Neural crest cell (in vitro differentiated cells): Measurements from ENCODE around the gene GAS6. TPM values are rescaled to one million over a fixed set of nuclear protein-coding genes. Genes with fewer than 3 reads are reported as not detected.

Experiments
- DNase-seq: peaks from one replicate; pipeline ENCODE4 v3.0.0; 2021; ENCODE audit warnings: low read depth, mixed read lengths, low spot score
- H3K27ac Mint-ChIP-seq: one replicate; pipeline ENCODE4 v1.8.0; 2021; ENCODE audit warnings: mild to moderate bottlenecking, mixed read lengths; ENCODE audit not compliant: unreplicated experiment
- H3K27me3 Mint-ChIP-seq: 2 replicates; pipeline ENCODE4 v1.8.0; 2021; ENCODE audit warnings: low read depth, mild to moderate bottlenecking, mixed read lengths
- H3K36me3 Mint-ChIP-seq: 2 replicates; pipeline ENCODE4 v1.8.0; 2021; ENCODE audit warnings: low read depth, mild to moderate bottlenecking, mixed read lengths
- H3K4me1 Mint-ChIP-seq: 2 replicates; pipeline ENCODE4 v1.8.0; 2021; ENCODE audit warnings: mixed read lengths
- H3K4me3 Mint-ChIP-seq: one replicate; pipeline ENCODE4 v1.8.0; 2021; ENCODE audit warnings: mild to moderate bottlenecking, mixed read lengths
- H3K9me3 Mint-ChIP-seq: 2 replicates; pipeline ENCODE4 v1.8.0; 2021; ENCODE audit warnings: mixed read lengths
- total RNA-seq: library from RNA; stranded (reverse); gene quantifications from 2 replicates; pipeline ENCODE4 v1.2.1, GENCODE V29; 2021
- TF ChIP-seq, protein P1 (sequence below): fragments of 200-600 bp; sonication (generic); conservative IDR thresholded peaks from 2 replicates; pipeline ENCODE4 v1.5.0; 2021; ENCODE audit warnings: antibody characterized with exemption, mild to moderate bottlenecking

The GAS6 gene
- total RNA-seq, 1 donor from 2014 or later, result 9.0 TPM

DNA sequence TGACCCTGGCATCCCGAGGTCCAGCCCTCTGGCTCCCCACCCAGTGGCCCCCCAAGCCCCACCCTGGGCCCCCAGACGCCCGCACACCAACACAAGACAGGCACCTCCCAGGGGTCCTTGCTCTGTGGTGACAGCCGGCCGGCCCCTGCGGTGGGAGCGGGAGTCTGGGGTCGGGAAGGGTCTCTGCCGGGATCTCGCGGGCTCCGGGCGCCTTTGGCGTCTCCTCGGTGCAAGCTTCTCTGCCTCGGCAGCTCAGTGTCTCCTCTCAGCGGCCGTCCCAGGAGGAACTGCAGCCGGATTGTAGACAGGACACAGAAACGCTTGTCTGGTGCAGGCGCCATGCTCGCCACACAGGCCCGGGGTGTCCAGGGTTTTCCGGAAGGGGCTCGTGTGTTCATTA lies 61.1 kb downstream of the GAS6 start:
- H3K27ac Mint-ChIP-seq, result no peak overlapping the region
- peaks cover 6% of the 10 kb centered on the region for H3K4me1 Mint-ChIP-seq
- no peaks in the 10 kb centered on the region for H3K27me3 Mint-ChIP-seq
- H3K9me3 Mint-ChIP-seq, result no peaks in the 10 kb centered on the region
- TF ChIP-seq, protein P1, sequence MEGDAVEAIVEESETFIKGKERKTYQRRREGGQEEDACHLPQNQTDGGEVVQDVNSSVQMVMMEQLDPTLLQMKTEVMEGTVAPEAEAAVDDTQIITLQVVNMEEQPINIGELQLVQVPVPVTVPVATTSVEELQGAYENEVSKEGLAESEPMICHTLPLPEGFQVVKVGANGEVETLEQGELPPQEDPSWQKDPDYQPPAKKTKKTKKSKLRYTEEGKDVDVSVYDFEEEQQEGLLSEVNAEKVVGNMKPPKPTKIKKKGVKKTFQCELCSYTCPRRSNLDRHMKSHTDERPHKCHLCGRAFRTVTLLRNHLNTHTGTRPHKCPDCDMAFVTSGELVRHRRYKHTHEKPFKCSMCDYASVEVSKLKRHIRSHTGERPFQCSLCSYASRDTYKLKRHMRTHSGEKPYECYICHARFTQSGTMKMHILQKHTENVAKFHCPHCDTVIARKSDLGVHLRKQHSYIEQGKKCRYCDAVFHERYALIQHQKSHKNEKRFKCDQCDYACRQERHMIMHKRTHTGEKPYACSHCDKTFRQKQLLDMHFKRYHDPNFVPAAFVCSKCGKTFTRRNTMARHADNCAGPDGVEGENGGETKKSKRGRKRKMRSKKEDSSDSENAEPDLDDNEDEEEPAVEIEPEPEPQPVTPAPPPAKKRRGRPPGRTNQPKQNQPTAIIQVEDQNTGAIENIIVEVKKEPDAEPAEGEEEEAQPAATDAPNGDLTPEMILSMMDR, result no peak
- no peaks in the 10 kb centered on the region for H3K36me3 Mint-ChIP-seq
- DNase-seq, result no peak
- no peak overlapping the region for H3K4me3 Mint-ChIP-seq

DNA sequence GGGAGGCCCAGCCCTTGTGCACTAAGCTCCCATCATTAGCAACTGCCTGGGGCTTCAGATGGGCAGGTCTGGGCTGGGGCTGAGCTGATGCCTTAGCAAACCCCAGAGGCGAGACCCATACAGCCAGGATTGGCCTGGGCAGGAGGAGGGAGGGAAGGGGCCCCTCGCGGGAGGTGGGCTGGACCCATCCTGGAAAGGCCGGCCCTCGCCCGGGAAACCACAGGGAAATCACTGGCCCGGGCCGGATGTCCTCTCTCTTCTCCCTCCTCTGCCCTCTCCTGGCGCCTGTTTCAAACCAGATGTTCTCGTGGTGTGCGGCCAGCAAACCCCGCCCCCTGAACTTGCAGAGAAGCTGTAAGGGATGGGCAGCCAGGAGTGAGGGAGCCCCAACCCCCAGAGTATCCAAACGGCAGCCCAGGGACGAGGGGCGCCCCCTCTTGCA lies 61.8 kb downstream of the GAS6 start:
- peak; percentile 46 for DNase-seq
- no peaks in the 10 kb centered on the region for H3K36me3 Mint-ChIP-seq
- peaks cover 6% of the 10 kb centered on the region for H3K4me1 Mint-ChIP-seq
- no peaks in the 10 kb centered on the region for H3K27me3 Mint-ChIP-seq
- TF ChIP-seq, protein P1, result no peak
- H3K27ac Mint-ChIP-seq, result no peak overlapping the region
- no peak overlapping the region for H3K4me3 Mint-ChIP-seq
- no peaks in the 10 kb centered on the region for H3K9me3 Mint-ChIP-seq

DNA sequence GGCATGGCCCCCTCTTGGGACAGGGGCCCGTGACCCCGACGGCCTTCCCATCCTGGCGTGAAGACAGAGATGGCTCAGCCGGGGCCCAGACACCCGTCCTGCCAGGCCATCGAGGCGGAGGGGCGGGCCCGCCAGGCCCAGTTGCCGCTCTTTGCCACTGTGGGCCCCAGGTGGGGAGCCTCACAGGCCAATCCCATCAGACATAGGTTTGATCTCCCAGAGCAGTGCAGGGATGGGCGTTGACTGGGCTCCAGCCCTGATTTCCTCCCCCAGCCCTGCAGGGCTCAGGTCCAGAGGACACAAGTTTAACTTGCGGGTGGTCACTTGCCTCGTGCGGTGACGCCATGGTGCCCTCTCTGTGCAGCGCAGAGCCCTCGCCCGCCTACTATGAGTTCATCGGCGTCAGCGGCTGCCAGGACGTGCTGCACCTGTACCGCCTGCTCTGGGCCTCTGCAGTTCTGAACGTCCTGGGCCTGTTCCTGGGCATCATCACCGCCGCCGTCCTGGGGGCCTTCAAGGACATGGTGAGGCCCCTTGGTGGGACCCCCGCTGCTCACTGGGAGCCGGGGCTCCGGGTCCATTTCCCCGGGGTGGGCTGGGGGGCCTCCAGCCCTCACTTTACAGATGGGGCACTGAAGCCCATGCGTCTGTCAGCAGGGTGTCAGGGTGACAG lies 62.5 kb downstream of the GAS6 start:
- TF ChIP-seq, protein P1, result no peak
- DNase-seq, result no peak

DNA sequence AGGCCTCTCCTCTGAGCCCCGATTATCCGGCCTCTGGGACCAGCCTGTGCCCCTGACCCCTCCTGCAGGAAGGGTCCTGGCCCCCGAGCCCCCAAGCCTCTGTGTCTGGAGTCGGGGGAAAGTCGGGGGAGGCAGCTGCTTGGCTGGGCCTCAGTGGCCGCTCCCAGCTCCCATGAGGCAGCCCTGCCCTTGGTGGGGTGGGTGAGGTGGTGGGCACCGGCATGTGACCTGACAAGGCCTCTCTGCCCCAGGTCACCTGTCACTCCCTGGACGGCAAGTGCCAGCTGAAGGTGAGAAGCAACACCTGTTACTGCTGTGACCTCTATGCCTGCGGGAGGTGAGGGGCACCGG lies 63.3 kb downstream of the GAS6 start:
- no peaks in the 10 kb centered on the region for H3K27me3 Mint-ChIP-seq
- H3K4me3 Mint-ChIP-seq, result no peak overlapping the region
- H3K4me1 Mint-ChIP-seq, result peaks cover 6% of the 10 kb centered on the region
- no peaks in the 10 kb centered on the region for H3K9me3 Mint-ChIP-seq
- no peaks in the 10 kb centered on the region for H3K36me3 Mint-ChIP-seq
- TF ChIP-seq, protein P1, result no peak
- DNase-seq, result no peak
- no peak overlapping the region for H3K27ac Mint-ChIP-seq

More for the DNA sequence above, 62.5 kb downstream of the GAS6 start:
- no peaks in the 10 kb centered on the region for H3K36me3 Mint-ChIP-seq
- H3K27ac Mint-ChIP-seq, result no peak overlapping the region
- H3K4me3 Mint-ChIP-seq, result no peak overlapping the region
- peaks cover 6% of the 10 kb centered on the region for H3K4me1 Mint-ChIP-seq
- no peaks in the 10 kb centered on the region for H3K9me3 Mint-ChIP-seq
- H3K27me3 Mint-ChIP-seq, result no peaks in the 10 kb centered on the region

DNA sequence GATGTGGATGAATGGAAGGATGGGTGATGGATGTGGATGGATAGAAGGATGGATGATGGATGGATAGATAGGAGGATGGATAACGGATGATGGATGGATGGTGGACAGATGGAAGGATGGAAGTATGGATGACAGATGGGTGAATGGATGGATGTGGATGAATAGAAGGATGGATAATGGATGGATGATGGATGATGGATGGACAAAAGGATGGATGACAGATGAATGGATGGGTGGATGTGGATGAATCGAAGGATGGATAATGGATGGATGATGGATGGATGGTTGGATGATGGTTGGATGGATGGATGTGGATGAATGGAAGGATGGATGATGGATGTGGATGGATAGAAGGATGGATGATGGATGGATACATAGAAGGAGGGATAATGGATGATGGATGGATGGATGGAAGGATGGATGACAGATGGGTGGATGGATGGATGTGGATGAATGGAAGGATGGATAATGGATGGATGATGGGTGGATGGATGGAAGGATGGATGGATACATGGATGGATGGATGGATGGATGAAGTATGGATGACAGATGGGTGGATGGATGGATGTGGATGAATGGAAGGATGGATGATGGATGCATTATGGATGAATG lies 65.6 kb downstream of the GAS6 start:
- H3K27ac Mint-ChIP-seq, result no peak overlapping the region
- no peaks in the 10 kb centered on the region for H3K27me3 Mint-ChIP-seq
- no peaks in the 10 kb centered on the region for H3K36me3 Mint-ChIP-seq
- H3K4me3 Mint-ChIP-seq, result no peak overlapping the region
- no peak for DNase-seq
- no peaks in the 10 kb centered on the region for H3K9me3 Mint-ChIP-seq
- H3K4me1 Mint-ChIP-seq, result peaks cover 6% of the 10 kb centered on the region
- TF ChIP-seq, protein P1, result no peak
